AML-193 (cell line): ENCODE measurements around the gene SPTLC3.
A peak's percentile ranks its signal among the peaks of the same experiment; 100 is the strongest.
"Not testable (repeated sequence)": the region's sequence is repeated elsewhere in the genome, so short reads cannot be mapped to it uniquely, and the experiment has no call there.

Experiments
- DNase-seq, 2 experiments: peaks; one replicate each; lab custom pipeline; 2025; lab: John Stamatoyannopoulos, UW

The SPTLC3 gene

GRCh38 chr20:13008761-13009681 lies at the start of gene SPTLC3:
Gene SPTLC3, plus strand, starts transcription at chr20:13008972. Its CDS starts 296 bp downstream, at chr20:13009268.
- DNase-seq, result peak in 1 of 2 experiments; percentile 17

GRCh38 chr20:12961725-12962124 lies 47.0 kb upstream of the SPTLC3 start:
- no peak for DNase-seq

DNA sequence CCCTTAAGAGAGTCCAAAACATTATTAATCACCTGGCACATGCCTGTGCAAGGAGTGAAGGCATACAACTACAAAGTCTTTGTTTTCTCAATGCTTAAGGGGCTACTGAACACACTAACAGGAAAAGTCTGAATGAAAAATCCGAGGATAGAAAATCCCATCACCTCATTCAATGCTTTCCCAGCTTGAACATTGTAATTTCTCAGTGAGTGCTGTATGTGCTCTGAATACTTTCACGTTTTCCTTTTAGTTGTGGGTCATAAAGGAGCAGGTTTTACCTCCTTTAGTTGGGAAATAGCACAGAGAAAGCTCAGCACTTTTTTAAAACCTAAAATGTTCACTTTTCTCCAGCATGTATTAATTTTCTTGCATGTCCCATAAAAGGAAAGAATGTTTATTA lies 45.9 kb upstream of the SPTLC3 start:
- DNase-seq, result no peak

GRCh38 chr20:12963416-12963815 lies 45.4 kb upstream of the SPTLC3 start:
- no peak for DNase-seq

- DNase-seq, result no peak
Observed at GRCh38 chr20:12965212-12965869, 43.4 kb upstream of the SPTLC3 start.

GRCh38 chr20:12965870-12966251 lies 42.9 kb upstream of the SPTLC3 start:
- DNase-seq, result no peak

DNA sequence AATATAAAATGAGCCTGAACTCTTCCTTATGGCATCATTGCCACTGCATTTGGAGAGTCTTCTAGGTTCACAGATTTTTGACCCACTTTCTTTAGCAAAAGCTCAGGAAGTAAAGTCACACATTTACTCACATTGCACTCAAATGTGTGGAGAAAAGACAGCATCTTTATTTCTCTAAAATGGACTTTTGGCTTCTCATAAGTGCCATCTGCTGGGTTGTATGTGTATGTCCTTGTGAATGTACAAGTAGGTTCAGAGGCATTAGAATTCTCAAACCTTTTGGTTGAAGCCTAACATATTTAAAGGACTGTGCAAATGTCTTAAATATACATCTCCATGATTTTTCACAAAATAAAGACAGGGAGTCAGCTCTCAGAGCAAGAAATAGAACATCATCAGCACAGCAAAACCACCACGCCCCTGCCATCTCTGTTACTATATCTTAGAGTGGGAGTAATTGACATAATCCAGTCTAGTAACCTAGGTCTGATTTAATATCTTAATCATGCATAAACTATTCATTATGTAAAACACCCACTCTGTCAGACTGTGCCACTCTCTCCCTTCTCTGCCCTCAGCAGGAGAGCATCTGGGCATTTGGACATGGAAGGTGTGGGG lies 42.2 kb upstream of the SPTLC3 start:
- peak in 1 of 2 experiments; percentile 4 for DNase-seq

GRCh38 chr20:12967932-12968331 lies 40.8 kb upstream of the SPTLC3 start:
- DNase-seq, result no peak

DNA sequence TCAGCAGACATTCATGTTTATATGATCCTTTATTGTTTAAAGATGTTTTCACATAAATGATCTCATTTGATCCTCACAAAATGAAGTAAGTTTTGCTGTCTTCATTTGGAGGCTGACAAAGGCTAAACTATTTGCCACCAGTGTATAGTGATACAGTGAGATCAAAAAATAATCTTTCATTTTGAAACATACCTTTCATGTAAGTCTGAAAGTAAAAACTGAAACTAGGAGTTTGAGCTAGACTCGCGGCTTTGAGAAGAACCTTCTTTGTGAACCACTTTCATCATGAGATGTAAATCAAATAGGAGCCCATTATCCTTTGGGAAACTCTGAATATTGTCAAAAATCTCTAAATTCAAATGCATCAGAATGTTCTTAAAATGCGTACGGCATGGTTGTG lies 40.3 kb upstream of the SPTLC3 start:
- DNase-seq, result no peak

DNA sequence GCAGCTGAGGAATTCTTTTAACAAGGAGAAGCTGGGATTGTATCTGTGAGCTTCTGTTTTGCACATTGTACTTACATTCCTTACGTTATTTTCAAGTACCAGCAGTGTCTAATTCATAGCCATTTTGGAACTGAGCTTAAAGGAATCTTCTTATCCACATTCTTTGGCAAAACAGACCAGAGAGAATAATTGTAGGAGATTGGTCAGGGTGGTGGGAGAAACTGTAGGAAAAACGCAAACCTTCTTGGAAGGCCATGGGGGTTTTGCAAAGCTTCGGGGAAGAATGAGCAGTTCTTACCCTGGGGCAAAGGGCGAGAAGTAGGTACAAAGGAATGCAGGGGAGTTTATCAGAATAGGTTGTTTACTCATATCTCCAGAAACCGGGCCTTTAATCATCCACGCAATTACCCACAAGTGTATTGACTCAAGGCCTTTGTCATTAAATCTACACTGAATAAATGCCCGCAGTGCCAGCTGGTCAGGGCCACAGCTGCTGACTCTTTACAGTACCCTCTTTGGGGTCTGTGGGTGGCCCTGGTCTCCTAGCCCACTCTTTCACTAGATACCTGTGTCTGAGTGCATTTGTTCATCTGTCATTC lies 39.6 kb upstream of the SPTLC3 start:
- no peak for DNase-seq

DNA sequence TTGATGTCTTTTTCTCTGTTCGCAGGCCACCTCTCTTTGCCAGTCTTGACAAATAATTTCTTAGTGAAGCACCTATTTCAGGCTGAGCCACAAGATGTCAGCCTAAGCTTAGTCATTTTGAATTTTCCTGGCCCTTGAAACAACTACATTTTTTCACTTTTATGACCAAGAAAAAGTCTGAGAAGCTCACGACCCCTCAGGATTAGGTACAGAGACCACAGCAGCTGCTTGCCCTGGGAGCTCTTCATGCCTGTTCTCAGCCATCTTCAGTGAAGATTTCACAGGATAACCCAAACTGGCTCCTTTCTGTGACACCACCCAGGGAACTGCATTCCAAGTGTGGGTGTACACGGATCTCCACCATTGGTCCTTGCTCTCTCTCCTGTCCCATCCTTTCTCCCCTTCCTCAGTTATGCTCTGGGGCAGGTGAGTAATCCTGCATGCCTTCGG lies 38.4 kb upstream of the SPTLC3 start:
- peak in 1 of 2 experiments; percentile 26 for DNase-seq

- no peak for DNase-seq
Observed at GRCh38 chr20:12975833-12976608, 32.8 kb upstream of the SPTLC3 start.

DNA sequence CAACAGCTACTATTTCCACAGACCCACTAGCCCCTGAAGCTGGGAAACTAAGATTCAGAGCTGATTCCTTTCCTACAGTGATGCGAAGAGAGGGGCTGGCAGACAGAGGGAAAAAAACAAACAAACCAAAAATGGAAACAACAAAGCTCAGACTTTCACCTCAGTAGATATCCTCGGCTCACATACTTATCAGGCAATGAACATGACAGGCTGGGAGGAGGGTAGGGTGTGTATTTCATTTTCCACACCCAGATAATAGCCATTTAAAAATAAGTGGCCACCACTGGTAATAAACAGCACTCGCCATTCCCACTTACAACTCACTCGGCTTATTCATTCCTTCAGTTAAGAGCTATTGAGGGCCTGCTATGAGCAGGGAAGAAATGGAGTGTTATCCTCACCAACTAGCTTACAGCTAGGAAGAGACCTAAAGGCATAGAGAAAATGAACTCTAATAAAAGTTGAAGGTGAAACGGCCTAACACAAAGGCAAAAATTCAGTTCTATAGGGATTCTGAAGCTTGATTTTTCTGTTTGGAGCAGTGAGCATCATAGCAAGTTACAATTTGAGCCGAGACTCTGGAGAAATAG lies 32.0 kb upstream of the SPTLC3 start:
- DNase-seq, result no peak

- DNase-seq, result no peak
Observed at GRCh38 chr20:12977328-12978125, 31.2 kb upstream of the SPTLC3 start.

DNA sequence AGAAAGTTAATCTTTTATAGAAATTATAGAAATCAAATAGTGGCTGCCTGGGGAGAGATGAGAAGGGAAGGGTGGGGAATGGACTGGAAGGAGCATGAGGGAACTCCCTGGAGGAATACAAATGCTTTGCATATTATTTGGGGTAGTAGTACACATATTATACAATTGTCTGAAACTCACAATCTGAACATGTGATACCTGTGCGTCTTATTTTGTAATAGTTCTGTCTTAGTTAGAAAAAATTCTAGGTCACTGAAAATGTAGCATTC lies 30.7 kb upstream of the SPTLC3 start:
- DNase-seq, result no peak

- DNase-seq, result no peak
Observed at GRCh38 chr20:12978613-12979495, 29.9 kb upstream of the SPTLC3 start.

DNA sequence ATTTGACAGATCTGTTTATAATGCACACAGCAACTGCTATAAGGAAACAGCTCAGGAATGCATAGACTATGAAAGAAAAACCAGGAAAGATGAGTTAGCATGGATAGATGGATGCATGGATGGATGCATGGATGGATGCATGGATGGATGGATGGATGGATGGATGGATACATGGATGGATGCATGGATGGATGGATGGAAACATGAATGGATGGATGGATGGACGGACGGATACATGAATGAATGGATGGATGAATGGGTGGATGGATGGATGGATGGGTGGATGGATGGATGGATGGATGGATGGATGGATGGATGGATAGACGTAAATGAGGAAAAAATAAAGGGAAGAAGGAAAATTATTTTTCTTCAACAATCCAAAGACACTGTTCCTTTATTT lies 29.1 kb upstream of the SPTLC3 start:
- not testable (repeated sequence) for DNase-seq

DNA sequence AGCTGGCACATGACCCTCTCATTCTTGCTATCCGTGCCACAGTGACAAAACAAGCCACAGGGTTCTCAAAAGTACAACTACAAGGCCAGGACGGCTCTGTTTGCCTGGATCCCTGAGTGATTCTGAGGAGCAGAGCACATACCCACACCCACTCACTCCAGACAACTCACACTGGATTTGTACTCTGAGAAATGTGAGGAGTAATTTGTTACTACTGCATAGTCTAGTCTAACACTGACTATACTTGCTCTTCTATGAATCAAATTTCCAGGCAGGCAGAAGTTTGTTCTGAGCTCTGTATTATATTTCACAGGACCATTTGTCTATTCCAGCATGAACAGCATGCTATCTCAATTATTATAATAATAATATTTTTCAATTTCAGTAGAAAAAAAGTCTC lies 26.7 kb upstream of the SPTLC3 start:
- no peak for DNase-seq

DNA sequence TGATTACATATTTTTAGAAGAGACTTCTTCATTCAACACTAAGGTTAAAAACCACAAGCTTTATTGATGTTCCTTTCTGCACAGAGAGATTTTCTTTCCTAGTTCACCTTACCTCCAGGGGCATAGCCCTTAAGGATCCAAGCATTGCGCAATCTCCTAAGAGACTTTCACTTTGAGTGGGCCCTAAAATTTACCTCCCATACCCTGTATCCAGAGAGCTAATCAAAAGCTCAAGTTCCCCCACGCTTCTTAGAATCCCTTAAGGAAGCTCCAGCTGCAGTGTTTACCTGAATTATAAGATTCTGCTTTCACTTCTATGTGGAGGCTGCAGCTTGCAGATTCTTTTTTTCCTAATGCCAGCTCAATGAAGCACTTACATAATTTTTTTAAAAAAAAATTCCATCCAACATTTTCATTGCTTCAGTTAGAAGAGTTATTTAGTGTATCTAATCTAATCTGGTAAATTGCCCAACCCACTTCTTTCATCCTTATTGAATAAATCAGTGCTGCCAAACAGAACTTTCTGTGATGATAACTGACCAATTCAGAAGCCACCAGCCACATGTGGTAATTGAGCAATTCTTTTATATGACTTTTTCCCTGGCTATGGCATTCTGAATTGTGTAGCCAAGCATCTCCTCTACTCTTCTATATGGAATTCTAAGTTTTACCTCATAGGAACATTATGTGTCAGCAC lies 24.6 kb upstream of the SPTLC3 start:
- DNase-seq, result no peak
